ENCODE measurements around the gene NMT1.
A peak's percentile ranks its signal among the peaks of the same experiment; 100 is the strongest.

NMT1 gene

DNA sequence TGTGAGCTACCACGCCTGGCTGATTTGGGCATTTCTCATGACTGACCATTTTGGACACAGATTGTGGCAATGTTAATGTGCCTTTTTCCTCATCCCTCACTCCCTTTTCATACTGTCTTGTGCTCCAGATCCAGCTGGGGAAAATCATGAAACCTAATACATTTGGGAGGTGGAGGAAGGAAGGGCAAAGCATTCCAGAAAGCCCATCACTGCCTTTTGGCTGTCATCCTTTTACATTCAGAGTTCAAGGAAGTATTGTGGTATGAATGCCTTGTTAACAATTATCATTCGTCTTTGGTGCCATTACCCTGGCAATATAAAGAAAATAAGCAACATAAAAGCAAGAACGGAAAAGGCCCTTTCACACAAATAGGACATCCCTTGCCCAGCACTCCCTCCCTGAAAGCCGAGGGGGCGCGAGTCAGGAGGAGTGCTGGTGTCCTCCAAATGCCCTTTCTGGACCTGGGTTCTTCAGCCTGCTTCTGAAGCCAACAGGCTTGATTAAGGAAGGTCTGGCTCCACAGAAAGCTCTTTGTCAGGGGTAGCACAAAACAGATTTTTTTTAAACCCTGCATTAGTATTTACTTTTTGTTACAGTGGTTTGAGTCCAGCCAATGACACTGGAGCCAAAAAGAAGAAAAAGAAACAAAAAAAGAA is 20.1 kb downstream of the NMT1 start:
- no peak for DNase-seq (ENCODE audit: low read depth in 2 of 2)

DNA sequence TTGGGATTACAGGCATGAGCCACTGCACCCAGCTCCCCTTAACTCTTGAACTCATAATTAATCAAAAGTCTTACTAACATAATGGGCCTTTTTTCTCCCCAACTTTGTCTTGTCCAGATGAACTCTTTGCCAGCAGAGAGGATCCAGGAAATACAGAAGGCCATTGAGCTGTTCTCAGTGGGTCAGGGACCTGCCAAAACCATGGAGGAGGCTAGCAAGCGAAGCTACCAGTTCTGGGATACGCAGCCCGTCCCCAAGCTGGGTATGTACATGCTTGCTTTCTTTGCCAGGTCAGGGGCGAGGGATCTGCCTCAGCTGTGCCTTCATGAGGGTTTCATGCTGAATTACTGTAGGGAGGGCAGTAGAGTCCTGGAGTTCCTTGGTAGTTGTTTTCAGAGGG is 25.3 kb downstream of the NMT1 start:
- no peak for DNase-seq (ENCODE audit: low read depth in 2 of 2)

DNA sequence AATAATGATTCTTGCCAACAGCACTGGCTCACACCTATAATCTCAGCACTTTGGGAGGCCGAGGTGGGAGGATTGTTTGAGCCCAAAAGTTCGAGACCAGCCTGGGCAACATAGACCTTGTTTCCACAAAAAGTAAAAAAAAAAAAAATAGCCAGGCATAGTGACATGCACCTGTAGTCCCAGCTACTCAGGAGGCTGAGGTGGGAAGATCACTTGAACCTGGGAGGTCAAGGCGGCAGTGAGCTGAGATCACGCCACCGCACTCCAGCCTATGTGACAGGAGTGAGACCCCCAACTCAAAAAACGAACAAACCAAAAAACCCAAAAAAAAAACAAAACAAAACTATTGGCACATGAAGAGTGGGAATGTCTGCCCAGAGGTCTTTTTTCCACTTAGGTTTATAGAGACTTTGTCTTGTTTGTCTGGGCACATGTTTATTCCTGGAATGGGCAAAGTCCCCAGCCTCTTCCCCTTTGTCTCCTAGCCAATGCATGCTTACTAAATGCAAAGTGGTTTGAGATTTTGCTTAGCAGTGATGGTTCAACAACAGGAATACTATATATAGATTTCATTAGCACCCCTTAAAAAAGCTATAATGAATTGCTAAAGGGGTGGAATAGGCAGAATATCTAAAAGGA is 25.9 kb downstream of the NMT1 start:
- DNase-seq (ENCODE audit: low read depth in 2 of 2) = no peak

DNA sequence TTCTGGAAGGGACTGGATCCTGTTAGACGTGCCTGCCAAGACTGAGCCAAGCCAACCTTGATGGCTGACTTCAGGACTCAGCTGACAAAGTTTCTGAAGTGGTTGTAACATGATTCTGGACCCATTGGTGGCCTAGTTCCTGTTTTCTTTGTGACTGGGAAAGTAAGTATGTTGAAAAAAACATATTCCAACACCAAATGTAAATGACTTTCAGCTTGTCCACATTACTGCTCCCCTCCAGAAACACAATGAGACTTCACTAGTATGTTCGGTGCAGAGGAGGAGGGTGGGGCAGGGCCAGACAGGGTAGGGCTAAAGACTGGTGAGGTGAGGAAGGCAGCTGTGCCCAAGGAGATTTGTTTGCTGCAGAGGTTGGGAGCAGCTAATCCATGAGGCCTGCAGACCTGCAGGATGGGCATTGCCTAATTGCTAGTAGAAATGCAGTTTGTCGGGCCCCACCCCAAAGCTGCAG is 26.4 kb downstream of the NMT1 start:
- DNase-seq (ENCODE audit: low read depth in 2 of 2) = no peak

DNA sequence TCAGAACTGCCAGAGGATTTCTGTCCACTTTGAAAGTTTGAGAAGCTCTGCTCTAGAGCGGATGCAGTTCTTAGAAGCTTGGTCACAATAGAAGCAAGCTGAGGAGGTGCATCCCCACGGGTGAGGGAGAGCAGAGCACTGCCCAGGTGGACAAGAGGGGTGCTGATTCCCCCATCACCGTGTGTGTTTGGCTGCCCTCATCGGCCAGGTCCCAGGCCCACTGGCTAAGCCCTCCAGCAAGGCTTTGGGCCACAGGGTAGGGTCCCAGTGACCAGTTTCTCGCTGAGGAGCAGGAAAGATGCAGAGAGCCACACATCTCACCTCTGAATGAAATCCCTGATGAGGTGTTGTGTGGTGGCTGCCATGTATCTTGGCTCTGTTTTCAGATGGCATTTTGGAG is 26.9 kb downstream of the NMT1 start:
- no peak for DNase-seq (ENCODE audit: low read depth in 2 of 2)

DNA sequence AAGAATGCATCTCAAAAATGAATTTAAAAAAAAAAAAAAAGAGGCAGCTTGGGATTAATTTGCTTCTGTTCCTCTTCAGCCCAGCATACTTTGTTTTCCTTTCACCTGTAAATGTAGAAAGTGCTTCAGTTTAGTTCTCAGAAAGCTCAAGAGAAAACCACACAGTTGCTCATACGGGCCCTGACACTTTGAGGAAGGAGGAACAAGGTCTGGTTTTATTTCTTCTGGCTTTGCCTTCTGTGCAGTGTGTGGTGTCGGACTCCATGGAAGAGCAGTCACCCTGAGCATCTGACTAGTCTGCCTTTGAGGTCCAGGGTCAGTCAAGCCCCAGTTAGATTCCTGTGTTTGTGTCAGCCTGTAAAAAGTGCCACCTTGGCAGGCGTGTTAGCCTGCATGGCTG is 27.6 kb downstream of the NMT1 start:
- DNase-seq (ENCODE audit: low read depth in 2 of 2) = no peak

DNA sequence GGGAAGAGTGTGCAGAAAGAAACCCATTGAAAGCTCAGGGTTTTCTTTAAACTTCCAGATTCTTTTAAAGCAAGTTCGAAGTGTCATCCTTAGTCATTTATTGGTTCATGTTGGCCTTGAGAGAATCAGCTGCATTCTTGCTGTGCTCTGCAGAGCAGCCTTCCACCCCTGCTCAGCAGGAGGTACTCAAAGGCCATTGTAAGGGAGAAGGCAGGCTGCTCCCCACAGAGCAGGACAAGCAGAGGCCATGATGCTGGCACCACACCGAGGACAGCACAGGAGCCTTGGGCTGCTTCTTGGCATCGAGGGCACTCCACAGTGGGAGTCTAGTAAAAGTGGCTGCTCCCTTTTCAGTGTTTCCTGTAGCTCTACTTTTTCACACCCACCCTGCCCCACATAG is 29.6 kb downstream of the NMT1 start:
- DNase-seq (ENCODE audit: low read depth in 2 of 2) = no peak

DNA sequence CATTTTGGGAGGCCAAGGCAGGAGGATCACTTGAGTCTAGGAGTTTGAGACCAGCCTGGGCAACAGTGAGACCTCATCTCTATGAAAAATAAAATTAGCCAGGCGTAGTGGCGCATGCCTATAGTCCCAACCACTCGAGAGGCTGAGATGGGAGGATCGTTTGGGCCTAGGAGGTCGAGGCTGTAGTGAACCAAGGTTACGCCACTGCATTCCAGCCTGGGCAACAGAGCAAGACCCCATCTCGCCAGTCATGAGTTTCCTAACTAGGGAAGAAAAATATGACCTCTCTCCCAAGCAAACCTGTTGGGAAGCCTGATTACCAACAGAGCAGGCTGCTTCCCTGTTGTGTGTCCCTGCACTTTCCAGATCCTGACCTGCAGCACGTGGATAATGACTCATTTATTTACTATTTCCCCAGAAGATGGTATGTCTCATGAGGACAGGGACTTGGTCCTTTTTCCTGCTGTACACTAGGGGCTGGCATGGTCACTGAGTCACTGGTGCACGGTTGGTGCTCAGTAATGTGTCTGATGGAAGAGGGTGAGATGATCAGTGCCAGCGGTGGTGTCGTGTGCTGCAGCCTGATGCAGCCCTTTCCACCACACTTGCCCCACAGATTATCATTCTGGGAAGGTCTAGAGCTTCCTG is 30.8 kb downstream of the NMT1 start:
- DNase-seq (ENCODE audit: low read depth in 2 of 2) = no peak

DNA sequence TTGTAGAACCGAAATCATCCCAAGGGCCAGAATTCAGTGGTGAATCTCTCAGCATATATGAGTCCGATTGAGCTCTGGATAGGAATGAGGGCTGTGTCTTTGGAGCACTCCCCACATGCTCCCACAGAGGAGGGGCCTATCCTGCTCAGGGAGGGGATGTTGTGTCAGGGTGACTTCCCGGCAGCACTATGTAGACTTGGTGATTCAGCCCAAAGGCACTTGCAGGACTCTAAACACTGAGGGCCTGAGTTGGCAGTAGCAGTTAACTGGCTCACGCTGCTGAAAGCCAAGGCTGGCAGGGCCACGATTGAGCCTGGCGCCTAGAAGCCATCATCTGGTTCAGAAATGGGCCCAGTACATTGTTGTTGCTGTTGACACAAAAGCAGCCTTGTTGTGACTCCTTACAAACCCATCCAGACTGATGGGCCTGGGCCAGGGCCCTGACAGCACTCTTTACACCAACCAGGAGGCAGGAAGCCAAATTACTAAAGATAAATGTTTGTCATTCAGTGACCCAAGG is 31.9 kb downstream of the NMT1 start:
- peak; percentile 93 to 94 for DNase-seq (ENCODE audit: low read depth in 2 of 2)

DNA sequence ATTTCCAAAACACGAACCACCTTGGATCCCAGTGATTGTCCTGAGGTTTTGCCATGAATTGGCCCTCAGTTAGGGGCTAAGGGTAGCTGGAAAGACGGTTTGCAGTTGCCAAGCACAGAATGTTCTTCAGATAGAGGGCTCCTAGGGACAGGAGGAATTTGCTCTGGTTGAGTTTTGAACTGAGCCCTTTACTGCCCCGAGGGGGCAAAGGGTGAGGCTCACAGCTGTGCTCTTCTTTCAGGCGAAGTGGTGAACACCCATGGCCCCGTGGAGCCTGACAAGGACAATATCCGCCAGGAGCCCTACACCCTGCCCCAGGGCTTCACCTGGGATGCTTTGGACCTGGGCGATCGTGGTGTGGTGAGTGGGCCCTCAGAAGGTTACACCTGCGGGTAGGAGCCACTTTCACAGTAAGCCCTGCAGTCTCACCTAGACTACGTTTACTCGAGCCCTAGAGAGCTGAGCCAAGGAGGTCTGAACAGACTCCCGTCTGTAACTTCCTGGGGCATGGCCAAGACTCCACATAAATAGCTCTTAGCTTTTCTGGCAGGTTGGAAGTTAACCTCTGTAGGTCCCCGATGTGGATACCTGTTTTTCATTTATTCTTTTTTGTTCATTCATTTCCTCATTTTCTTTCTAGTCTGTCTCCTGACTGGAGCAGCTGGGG is 32.5 kb downstream of the NMT1 start:
- no peak for DNase-seq (ENCODE audit: low read depth in 2 of 2)

DNA sequence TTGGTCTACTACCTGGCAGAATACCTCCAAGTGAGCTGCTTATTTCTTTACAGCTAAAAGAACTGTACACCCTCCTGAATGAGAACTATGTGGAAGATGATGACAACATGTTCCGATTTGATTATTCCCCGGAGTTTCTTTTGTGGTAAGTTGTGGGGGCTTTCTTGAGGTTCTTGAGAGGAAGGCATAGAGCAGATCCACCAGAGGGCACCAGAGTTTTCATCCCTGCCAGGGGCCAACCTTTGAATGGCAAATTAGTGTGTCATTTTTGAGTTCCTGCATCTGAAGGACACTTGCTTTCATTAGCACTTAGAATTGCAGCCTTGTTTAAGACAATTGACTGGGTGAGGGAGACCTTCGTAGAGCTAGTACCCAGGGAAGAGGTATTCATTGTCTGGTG is 35.0 kb downstream of the NMT1 start:
- no peak for DNase-seq (ENCODE audit: low read depth in 2 of 2)

DNA sequence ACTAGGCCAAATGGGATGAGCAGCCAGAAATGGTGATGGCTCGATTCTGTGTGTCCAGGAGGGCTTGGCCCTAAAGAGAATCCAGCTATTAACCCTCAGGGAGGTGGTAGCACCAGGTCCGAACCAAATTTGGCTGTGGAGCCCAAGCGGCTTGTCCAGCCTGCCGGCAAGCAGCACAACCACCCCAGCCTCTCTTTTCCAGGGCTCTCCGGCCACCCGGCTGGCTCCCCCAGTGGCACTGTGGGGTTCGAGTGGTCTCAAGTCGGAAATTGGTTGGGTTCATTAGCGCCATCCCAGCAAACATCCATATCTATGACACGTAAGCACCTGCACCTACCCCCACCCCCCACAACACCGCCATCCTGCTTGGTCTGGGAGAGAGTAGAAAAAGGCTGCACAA is 35.8 kb downstream of the NMT1 start:
- no peak for DNase-seq (ENCODE audit: low read depth in 2 of 2)

DNA sequence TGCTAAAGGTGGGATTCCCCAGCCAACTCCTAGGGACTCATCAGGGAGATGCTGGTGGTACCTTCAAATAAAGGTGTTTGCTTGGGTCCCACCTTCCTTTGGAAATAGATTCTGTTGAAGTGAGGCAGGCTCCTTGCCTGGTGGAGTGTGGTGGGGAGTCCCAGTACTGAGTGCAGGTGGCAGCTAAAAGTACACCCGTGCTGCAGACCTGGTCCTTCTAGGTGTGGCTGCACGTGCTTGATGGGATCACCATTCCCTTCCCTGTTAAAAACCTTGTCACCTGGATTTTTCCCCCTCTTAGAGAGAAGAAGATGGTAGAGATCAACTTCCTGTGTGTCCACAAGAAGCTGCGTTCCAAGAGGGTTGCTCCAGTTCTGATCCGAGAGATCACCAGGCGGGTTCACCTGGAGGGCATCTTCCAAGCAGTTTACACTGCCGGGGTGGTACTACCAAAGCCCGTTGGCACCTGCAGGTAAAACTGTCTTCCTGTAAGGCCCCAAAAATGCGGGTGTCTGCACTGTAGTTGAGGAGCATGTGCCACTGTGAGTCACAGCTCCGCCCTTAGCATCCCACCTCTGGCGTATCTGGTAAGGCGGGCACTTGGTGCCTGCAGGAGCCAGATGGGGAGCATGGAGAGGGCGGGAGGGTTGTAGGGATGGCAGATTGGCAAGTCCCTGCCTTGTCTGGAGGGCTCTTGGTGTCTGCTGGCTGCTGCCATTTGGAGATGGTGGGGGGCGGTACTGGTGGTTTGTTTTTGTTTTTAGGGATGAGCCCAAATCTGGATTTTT is 37.2 kb downstream of the NMT1 start:
- no peak for DNase-seq (ENCODE audit: low read depth in 2 of 2)

DNA sequence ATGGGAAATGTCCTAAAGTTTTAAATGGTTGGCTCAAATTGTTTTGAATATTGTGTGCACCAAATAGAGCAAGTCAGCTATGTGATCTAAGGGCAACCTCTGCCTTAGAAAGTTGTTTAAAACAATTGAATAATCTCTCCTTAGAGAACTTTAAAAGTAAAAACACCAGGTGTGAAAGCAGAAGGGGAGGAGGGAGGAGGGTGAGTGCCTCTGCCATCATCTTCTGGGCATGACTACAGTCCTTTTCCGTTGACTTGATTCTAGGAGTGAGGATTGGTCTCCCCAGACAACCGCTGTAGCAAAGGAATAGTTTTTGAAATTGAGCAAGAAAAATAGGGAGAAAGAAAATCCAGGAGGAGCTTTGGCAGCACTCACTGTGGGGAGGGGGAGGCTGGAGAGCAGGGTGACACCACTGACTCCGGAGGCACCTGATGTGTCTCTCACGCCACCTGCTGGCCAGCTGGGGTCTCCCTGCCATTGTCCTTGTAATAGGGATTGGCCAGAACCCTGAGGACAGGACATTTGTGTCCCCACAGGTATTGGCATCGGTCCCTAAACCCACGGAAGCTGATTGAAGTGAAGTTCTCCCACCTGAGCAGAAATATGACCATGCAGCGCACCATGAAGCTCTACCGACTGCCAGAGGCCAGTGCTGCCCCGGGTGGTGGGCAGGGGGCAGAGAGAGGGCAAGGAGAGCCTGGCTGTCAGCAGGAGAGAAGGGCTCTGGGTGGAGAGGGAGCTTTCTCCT is 37.9 kb downstream of the NMT1 start:
- peak; percentile 36 to 37 for DNase-seq (ENCODE audit: low read depth in 2 of 2)

DNA sequence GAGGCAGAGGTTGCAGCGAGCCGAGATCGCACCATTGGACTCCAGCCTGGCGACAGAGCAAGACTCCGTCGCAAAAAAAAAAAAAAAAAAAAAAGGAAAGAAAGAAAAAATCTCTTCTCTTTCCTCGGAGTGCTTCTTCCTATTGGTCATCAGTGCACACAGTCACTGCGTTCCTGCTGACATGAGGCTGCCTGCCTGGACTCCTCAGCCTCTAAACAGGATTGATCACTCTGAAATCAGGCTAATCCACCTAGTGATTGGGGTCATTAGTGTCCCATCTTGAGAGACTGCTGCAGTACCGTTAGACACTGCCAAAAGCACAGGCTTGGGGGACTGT is 40.4 kb downstream of the NMT1 start:
- DNase-seq (ENCODE audit: low read depth in 2 of 2) = no peak

DNA sequence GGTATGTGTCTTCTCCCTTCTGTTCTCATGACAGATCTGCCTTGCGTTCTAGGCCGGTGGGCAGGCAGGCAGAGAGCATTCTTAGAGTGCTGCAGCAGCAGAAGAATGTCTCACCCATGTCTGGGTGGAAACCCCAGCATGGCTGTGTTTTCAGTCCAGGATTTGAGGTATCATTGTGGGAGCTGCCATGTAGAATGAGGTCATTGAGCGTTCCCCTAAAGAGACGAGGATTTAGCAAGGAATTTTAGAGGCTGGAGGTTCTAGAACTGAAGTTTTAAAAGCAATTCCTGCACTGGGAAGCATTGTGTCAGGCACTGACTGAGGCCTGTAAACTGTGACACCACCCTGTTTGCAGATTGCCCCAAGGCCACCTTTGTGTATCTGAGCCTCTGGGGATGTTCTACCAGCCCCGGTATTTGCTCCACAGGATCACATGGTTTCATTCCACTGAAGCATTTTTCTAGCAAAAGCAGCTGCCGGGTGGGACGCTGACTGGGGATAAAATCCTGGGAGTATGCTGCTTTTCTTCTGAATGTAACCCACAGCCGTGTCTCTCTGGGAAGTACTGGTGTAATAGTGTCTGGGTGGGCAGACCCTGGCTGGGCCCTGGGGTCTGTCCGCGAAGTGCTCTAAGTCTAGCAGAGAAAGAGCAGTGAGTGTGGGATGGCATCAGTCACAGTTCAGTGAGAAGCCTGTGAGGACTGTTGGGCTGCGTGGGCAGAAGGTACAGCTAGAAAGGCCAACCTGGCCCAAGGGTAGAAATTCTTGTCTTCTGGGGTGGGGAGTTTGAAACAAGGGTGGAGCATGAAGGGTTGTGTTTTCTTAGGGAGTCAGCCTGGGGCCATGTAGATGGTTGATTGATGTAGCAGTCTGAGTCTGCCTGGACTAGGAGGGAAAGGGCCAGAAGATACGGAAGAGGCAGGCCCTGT is 41.0 kb downstream of the NMT1 start:
- DNase-seq (ENCODE audit: low read depth in 2 of 2) = no peak

DNA sequence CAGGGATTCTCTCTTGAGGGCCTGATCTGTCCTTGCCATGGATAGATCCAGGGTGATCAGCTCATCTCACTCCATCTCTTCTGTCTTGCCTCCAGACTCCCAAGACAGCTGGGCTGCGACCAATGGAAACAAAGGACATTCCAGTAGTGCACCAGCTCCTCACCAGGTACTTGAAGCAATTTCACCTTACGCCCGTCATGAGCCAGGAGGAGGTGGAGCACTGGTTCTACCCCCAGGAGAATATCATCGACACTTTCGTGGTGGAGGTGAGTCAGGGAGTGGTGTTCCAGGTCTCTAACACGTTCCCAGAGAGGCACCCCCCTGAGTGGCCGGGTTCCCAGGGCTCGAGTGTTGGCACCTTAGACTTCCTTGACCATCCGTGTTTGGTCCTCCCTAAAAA is 41.7 kb downstream of the NMT1 start:
- DNase-seq (ENCODE audit: low read depth in 2 of 2) = no peak

DNA sequence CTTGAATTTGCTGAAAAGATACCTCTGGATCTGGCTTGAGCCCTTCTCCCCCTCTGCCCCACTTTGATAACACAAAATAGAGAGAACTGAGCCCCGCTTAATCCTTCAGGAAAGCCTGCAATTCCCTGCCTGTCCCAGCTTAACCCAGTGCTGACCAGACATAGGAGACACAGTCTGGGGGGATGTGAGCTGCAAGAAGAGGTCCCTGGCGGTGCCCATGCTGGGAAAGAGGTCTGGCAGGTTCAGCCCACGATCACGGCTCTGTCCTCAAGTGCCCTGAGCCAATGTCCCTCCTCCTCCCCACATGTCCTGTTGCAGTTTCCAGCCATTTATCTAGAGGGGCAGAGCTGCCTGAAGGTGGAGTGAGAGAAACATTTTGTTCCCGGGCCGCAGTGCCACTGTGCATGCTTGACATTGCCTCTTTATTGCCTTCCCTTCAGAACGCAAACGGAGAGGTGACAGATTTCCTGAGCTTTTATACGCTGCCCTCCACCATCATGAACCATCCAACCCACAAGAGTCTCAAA is 42.2 kb downstream of the NMT1 start:
- no peak for DNase-seq (ENCODE audit: low read depth in 2 of 2)

DNA sequence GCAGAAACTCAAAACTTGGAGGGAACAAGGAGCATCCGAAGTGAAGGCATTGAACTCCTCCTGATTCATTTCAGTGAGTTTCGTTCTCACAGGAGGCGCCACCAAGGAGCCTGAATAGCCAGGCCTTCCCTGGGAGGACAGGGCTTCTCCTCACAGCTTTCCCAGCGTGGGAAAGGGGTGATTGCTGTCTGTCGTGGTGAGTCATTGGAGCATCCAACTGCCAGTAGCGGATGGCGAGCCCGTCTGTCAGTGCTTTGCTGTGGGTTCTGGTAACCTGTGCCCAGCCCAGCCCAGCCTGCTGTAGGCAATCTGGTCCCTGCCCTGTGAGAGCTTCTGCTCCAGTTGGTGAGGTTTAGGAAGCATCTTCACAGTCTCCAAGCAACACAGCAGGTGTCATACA is 42.9 kb downstream of the NMT1 start:
- DNase-seq (ENCODE audit: low read depth in 2 of 2) = no peak

DNA sequence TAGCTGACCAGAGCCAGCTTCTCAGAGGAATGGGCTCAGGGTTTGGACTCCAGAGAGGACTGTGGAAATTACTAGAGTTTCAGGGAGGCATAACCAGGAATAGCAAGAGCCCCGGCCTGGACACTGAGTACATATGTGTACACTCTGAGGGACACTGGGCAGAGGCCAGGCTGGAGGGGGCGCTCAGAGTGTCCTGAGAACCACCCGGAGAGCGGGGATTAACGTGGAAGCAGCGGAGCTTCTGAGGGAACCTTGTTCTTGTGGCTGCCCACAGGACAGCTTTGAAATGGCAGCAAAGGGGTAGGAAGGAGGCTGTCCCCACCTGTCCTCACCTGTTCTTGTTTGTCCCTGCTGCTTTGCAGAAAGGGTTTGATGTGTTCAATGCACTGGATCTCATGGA is 43.4 kb downstream of the NMT1 start:
- DNase-seq (ENCODE audit: low read depth in 2 of 2) = no peak

Data from fibroblast of skin of left biceps (primary cell).